DND-41 (cell line): ENCODE data around the gene HDAC8.

Experiments used
- ATAC-seq: fragments of 200-7000 bp; cut with Tn5 transposase; 3 replicates; pipeline ENCODE4 v1.9.1; 2021; ENCODE audit warnings: low read depth; ENCODE audit not compliant: insufficient read depth
- DNase-seq: peaks from one replicate; pipeline ENCODE4 v3.0.0-alpha.2; 2020
- H2AFZ ChIP-seq: 2 replicates; pipeline ENCODE4 v1.6.0; 2012; ENCODE audit warnings: low read depth, low read length
- H3K27ac ChIP-seq: 2 replicates; pipeline ENCODE4 v1.5.1; 2012; ENCODE audit warnings: low read length, inconsistent platforms
- H3K27me3 ChIP-seq: fragments of 200-600 bp; sonication (generic); 2 replicates; pipeline ENCODE4 v1.6.0; 2012; ENCODE audit warnings: low read length, mild to moderate bottlenecking, inconsistent platforms; ENCODE audit not compliant: insufficient read depth, poor library complexity
- H3K36me3 ChIP-seq: 2 replicates; pipeline ENCODE4 v1.5.1; 2012; ENCODE audit warnings: low read length, inconsistent platforms; ENCODE audit not compliant: insufficient read depth
- H3K4me1 ChIP-seq: 2 replicates; pipeline ENCODE4 v1.5.1; 2012; ENCODE audit warnings: mild to moderate bottlenecking, low read length; ENCODE audit not compliant: insufficient read depth
- H3K4me2 ChIP-seq: 2 replicates; pipeline ENCODE4 v1.6.0; 2012; ENCODE audit warnings: mild to moderate bottlenecking, moderate library complexity, low read length, inconsistent platforms; ENCODE audit not compliant: insufficient read depth
- H3K4me3 ChIP-seq, 2 experiments: fragments of 200-600 bp in 1 of 2; shearing (Covaris generic) in 1 of 2; 2 replicates each; pipeline ENCODE4 v1.5.1; 2012 to 2016; ENCODE audit warnings: inconsistent platforms in 2 of 2, low read length in 2 of 2, mild to moderate bottlenecking in 2 of 2, low read depth in 1 of 2, moderate library complexity in 1 of 2
- H3K79me2 ChIP-seq: 2 replicates; pipeline ENCODE4 v1.6.0; 2012; ENCODE audit warnings: low read length, inconsistent platforms; ENCODE audit not compliant: insufficient read depth
- H3K9ac ChIP-seq: 2 replicates; pipeline ENCODE4 v1.6.0; 2012; ENCODE audit warnings: low read depth, mild to moderate bottlenecking, inconsistent platforms, low read length, moderate library complexity
- H3K9me3 ChIP-seq: 2 replicates; pipeline ENCODE4 v1.5.1; 2012; ENCODE audit warnings: low read length, moderate library complexity, mild to moderate bottlenecking, inconsistent platforms; ENCODE audit not compliant: insufficient read depth, severe bottlenecking
- H4K20me1 ChIP-seq: 2 replicates; pipeline ENCODE4 v1.6.0; 2012; ENCODE audit warnings: low read length; ENCODE audit not compliant: insufficient read depth
- CTCF ChIP-seq: IDR thresholded peaks from 2 replicates; pipeline ENCODE4 v1.5.1; 2012; ENCODE audit warnings: borderline replicate concordance, low read length, moderate library complexity, mild to moderate bottlenecking; ENCODE audit not compliant: poor library complexity, severe bottlenecking; ENCODE audit errors: extremely low read depth
- EZH2 ChIP-seq: IDR thresholded peaks from 3 replicates; pipeline ENCODE4 v1.6.1; 2012; ENCODE audit warnings: borderline replicate concordance, low read depth, mild to moderate bottlenecking, moderate library complexity, low read length, inconsistent platforms; ENCODE audit not compliant: severe bottlenecking

Gene HDAC8

DNA sequence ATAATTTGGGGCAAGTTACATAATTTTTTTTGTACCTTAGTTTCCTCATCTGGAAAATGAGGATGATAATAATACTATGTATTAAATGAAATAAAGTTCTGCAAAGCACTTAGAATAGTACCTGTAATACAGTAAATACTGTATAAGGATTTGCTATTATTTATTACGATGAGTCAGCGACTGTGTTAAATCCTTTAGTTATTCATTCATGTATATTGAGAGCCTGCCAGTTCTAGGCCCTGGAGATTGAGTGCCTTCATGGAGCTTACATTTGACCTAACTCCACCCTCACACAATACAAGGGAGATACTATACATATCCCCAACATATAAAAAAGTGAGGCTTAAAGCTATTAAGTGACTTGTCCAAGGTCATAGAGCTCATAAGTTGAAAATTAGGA, 199.9 kb downstream of the HDAC8 start:
- ATAC-seq, result no peak
- Histone ChIP-seq H3K27me3 (no peaks in the 10 kb centered on the region), H4K20me1 (no peaks in the 10 kb centered on the region), H3K4me3 (no peak overlapping the region), H3K79me2 (no peaks in the 10 kb centered on the region), H3K4me2 (no peak overlapping the region), H3K9ac (no peak overlapping the region), H3K4me1 (no peaks in the 10 kb centered on the region), H3K36me3 (no peaks in the 10 kb centered on the region), H3K27ac (no peak overlapping the region), H2AFZ (no peak overlapping the region), H3K9me3 (no peaks in the 10 kb centered on the region)
- TF ChIP-seq EZH2 (no peak), CTCF (no peak)
- DNase-seq, result no peak

DNA sequence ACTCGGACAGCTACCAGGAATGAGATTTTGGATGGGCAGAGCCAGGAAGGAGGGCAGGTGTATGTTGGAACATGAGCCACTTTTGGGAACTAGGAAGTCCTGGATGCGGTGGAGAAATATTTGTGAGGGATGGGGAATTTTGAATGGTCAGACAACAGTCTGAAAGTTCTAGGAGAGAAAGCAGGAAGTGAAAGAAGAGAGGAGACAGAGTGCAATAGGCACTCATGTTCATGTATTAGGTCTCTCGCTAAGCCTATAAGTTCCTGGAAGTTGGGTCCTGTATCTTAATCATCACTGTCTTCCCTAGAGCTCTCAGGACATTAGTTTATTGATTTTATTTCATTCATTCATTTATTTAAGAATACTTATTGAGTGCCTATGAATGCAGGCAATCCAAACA, 201.2 kb downstream of the HDAC8 start:
- DNase-seq (no peak), ATAC-seq (no peak)
- Histone ChIP-seq H3K4me3 (no peak overlapping the region), H2AFZ (no peak overlapping the region), H3K79me2 (no peaks in the 10 kb centered on the region), H3K4me2 (no peak overlapping the region), H3K9me3 (no peaks in the 10 kb centered on the region), H3K9ac (no peak overlapping the region), H3K4me1 (no peaks in the 10 kb centered on the region), H3K27ac (no peak overlapping the region), H3K27me3 (no peaks in the 10 kb centered on the region), H3K36me3 (no peaks in the 10 kb centered on the region), H4K20me1 (no peaks in the 10 kb centered on the region)
- TF ChIP-seq CTCF, result no peak
- no peak for TF ChIP-seq EZH2

DNA sequence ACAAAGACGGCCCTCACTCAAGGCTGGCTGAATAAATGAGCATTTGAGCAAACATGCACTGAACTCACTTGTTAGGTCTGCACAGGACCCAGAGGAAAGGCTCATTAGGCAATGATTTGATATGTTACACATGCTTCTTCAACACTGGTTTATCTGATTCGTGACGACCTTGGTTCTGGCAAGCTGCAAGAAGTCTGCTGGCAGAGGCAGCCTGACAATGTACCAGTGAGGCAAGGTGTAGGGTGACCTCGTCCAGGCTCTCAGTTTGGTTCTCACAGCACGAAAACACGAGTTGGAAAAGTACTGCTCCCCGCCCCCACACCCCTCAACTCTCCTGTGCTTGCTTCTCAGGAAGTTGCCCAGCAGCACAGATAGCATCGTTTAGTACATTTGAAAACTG, 203.8 kb downstream of the HDAC8 start:
- H3K79me2 ChIP-seq, result no peaks in the 10 kb centered on the region

More for the DNA sequence above, 203.8 kb downstream of the HDAC8 start:
- ATAC-seq (no peak), DNase-seq (no peak)
- Histone ChIP-seq H3K4me3 (no peak overlapping the region), H3K27me3 (no peaks in the 10 kb centered on the region), H3K4me2 (no peak overlapping the region), H2AFZ (no peak overlapping the region), H3K9ac (no peak overlapping the region), H3K4me1 (no peaks in the 10 kb centered on the region), H3K36me3 (no peaks in the 10 kb centered on the region), H3K27ac (no peak overlapping the region), H4K20me1 (no peaks in the 10 kb centered on the region), H3K9me3 (no peaks in the 10 kb centered on the region)
- TF ChIP-seq CTCF (no peak), EZH2 (no peak)
